ENCODE results near the gene NSMCE4A.
A peak's percentile ranks its signal among the peaks of the same experiment; 100 is the strongest.
"Not testable (repeated sequence)": the region's sequence is repeated elsewhere in the genome, so short reads cannot be mapped to it uniquely, and the experiment has no call there.

The NSMCE4A gene

DNA sequence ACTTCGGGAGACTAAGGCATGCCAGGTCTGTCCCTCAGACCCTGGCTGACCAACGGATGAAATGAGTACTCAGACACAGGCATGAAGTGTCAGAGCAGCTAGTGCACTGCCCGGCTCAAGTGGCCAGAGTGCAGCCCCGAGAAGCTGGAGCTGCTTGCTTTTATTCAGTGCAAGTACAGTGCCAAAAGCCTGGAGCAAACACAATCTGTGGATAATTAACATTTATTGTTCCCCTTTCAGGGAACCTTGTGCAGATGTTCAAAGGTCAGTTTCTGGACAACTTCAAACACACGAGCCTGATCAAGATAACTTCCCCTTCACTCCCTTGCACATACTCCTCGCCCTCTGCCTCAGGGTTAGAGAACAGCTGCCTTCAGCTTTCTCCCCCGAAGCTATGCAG is 39.3 kb downstream of the NSMCE4A start:
- no peak for DNase-seq (ENCODE audit: low read depth in 2 of 2)

DNA sequence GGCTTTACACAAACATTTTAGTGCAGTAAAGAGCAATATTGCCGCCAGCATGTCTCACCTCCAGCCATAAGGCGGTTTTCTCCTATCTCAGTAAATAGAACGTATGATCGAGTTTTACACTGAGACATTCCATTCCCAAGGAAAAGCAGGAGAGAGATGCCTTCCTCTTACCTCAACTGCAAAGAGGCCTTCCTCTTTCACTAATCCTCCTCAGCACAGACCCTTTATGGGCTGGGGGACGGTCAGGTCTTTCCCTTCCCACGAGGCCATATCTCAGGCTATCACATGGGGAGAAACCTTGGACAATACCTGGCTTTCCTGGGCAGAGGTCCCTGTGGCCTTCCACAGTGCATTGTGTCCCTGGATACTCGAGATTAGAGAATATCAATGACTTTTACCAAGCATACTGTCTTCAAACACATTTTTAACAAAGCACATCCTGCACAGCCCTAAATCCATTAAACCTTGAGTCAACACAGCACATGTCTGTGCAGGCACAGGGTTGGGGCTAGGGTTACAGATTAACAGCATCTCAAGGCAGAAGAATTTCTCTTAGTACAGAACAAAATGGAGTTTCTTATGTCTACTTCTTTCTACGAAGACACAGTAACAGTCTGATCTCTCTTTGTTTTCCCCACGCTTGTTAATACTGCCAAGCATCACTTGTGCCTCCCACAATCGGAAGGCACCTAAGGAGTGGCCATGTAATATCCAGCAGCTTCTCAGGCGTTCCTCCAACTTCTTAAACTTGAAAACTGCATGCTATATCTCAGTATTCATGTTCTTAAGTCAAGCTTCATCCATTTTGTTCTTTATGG is 44.5 kb downstream of the NSMCE4A start:
- not testable (repeated sequence) for DNase-seq (ENCODE audit: low read depth in 2 of 2)

DNA sequence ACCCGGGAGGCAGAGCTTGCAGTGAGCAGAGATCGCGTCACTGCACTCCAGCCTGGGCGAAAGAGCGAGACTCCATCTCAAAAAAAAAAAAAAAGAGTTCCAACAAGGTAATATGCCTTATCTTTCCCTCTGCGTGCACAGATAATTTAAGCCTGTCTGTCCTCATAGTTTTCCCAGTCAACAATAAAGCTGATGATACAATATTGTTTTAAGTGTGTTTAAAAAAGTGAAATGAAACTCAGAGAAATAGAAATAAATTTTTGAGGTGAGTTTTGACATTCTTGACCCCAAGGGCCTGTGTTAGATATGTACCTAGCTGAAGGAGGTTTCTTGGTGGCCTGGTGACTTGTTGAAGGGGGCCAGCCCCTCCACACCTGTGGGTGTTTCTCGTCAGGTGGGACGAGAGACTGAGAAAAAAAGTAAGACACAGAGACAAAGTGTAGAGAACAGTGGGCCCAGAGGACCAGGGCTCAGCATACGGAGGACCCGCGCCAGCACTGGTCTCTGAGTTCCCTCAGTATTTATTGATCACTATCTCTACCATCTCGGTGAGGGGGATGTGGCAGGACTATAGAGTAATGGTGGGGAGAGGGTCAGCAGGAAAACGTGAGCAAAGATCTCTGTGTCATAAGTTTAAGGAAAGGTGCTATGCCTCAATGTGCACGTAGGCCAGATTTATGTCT is 45.3 kb downstream of the NSMCE4A start:
- not testable (repeated sequence) for DNase-seq (ENCODE audit: low read depth in 2 of 2)

DNA sequence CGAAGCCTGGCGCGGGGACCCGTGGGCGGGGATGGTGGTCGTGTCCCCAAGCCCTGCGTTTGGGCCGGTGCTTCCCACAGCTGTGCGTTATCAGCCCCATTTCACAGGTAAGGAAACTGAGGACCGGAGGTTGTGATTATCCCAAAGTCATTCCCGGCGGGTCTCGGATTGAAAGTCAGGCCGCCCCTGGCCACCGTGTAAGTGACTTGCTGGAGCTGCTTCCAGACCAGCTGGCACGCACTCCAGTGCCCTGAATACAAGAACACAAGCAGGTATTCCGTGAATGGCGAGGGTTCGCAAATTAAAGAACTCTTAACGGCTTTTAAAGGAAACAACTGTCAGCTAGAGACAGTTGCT is 46.5 kb downstream of the NSMCE4A start:
- no peak for DNase-seq (ENCODE audit: low read depth in 2 of 2)

DNA sequence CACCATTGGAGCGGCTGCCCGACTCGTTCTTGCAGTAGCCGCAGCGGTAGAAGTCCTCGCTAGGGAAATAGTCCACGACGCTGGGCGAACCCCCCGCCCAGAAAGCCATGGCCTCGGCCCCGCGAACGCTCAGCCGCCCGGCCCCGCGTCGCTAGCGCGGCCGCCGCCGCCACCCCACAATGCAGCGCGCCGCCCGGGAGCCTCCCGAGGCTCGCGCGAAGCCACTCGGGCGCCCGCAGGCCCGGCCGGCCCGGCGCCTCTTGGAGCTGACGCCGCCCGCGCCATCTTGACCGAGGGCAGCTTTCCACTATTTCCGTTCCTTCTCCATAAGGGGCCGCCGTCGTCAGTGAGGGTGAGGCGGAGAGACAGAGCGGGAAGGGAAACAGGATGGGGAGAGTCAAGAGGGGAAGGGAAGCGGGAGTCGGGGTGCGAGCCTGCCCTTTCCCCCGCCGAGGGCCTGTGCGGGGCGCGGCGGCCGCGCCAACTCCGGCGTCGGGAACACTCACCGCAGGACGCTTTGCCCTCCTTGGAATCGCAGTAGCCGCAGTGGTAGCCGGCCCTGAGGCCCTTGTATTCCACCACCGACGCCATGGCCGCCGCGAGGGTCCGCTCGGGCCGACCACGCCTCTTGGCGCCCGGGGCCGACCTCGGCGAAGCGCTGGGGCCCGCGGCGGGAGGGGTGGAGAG is 47.0 kb downstream of the NSMCE4A start, which contains the start of gene ATE1:
TSS of gene ATE1 (minus strand) at position 191 of the 687 bp plus-strand sequence. CDS start at position 109, 82 bp downstream.
- DNase-seq (ENCODE audit: low read depth in 2 of 2): peak; percentile 65 to 69

GRCh38 chr10:121927318-121927840 is 47.6 kb downstream of the NSMCE4A start:
- peak; percentile 7 to 21 for DNase-seq (ENCODE audit: low read depth in 2 of 2)

DNA sequence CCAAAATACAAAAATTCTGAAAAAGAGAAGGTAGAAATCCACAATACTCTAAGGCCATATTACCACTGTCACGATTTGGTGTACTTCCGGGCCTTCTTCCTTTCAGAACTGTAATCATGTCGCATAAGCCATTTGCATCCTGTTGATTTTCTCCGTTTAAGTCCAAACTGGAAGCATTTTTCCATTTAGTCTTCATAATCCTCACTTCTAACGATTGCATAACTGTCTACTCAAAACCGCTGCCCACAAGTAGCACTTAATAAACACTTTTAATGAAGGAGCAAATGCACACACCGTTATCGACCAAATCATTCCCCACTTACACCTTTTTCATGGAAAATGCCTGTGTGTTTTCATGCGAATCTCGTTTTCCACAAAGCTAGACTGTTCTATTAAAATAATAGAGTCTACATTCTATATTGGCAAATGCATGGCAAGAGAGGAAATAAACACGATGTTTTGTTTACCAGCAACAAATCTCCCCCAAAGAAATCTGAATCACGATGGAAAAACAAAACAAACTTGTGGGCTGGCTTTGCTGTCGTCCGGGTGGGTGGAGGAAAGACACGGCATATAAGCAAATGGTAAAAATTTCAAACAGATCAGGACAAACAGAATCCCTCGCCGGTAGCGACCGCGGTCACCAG is 48.2 kb downstream of the NSMCE4A start:
- DNase-seq (ENCODE audit: low read depth in 2 of 2): no peak

DNA sequence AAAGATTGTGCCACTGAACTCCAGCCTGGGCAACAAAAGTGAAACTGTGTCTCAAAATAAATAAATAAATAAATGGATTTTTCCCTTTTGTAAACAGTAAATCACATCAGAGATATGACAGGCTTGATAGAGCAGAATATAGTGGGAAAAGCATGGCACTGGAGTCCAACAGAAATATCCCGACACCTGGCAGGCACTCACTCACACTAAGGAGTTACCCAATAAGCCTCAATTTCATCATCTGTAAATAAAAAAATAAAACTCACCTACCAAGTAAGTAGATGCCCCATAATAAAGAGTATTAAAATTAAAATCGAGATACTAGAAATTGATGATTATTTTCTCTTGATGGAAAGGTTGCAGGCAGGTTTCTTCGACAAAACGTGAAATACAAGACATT is 48.9 kb downstream of the NSMCE4A start:
- DNase-seq (ENCODE audit: low read depth in 2 of 2): no peak

GRCh38 chr10:121921238-121921931 is 53.6 kb downstream of the NSMCE4A start:
- no peak for DNase-seq (ENCODE audit: low read depth in 2 of 2)

DNA sequence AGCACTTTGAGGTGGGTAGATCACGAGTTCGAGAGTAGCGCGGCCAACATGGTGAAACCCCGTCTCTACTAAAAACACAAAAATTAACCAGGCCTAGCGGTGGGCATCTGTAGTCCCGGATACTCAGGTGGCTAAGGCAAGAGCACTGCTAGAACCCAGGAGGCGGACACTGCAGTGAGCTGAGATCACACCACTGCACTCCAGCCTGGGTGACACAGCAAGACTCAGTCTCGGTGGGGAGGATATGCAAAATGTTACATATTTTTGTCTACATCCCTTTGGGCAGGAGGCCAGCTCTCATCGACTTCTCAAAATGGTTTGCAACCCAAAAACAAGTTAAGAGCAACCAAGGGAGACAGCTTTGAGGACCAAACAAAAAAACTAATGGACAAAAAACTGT is 55.4 kb downstream of the NSMCE4A start:
- no peak for DNase-seq (ENCODE audit: low read depth in 2 of 2)

DNA sequence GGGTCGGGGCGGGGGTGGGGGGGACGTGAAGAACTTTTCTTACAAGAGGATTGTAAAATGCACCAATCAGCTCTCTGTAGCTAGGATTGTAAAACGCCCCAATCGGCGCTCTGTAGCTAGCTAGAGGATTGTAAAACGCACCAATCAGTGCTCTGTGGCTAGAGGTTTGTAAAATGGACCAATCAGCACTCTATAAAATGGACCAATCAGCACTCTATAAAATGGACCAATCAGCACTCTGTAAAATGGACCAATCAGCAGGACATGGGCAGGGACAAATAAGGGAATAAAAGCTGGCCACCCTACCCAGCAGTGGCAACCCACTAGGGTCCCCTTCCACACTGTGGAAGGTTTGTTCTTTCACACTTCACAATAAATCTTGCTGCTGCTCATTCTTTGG is 56.2 kb downstream of the NSMCE4A start:
- DNase-seq (ENCODE audit: low read depth in 2 of 2): not testable (repeated sequence)

DNA sequence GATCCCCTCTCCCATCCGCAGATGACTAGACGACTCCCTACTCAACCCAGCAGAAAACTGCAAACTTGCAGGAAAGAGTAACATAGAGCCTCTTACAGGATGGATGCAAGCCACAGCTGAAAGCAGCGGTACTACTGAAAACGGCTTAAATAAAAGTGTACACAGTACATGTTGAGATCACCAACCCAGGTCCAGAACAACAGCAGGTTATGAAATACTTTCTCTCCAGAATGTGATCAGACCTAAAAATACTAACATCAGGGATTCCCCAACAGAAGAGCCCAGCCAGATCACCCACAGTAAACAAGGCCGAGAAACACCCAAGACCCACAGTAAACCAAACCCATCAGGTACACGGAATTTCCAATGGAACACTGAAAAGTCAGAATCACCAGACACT is 60.4 kb downstream of the NSMCE4A start:
- no peak for DNase-seq (ENCODE audit: low read depth in 2 of 2)

DNA sequence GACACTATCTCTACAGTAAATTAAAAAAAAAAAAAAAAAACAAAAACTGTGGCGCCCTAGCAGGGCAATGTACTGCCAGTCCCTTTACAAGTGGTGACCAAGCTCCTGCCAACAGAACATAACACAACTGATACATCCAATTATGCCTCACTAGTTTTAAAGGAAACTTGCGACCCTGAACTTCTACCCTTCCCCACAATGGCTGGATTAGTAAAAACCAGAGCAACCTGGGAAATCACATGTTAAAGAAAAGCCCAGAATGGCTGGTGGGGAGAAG is 63.7 kb downstream of the NSMCE4A start:
- no peak for DNase-seq (ENCODE audit: low read depth in 2 of 2)

DNA sequence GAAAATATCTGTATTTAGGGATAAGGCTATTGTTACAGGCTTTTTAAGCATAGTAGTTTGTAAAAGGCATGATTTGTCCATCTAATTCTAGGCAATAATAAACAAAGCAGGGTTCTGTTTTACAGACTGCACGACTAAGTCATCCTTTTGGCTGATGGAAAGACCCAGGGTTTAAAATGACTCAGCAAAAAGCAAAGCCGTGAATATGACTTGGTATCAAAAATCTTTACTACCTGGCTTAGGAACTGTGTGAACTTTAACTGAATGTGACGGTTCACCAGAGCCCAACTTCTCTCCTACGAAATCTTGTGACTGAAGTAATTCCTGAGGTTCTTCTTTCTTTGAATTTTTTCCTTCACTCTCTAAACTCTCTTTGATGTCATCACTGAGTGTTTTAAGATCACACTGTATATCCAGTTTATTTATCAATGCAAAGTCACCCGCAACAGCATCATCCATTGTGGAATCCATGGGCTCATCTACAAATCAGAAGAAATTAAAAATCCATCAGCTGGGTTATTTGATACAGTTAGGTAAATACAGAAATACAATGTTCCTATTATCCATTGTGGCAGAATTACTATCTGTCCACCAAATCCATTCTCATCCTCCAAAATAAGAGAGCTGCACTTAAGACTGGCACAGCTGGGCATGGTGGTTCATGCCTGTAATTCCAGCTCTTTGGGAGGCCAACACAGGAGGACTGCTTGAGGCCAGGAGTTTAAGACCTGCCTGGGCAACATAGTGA is 64.2 kb downstream of the NSMCE4A start:
- no peak for DNase-seq (ENCODE audit: low read depth in 2 of 2)

All from activated CD4-positive, alpha-beta T cell treated with anti-CD3 and anti-CD28 coated beads for 24 hours (primary cell).